ENCODE results near the gene CDC20B.
"Not testable (repeated sequence)": the region's sequence is repeated elsewhere in the genome, so short reads cannot be mapped to it uniquely, and the experiment has no call there.

The CDC20B gene

GRCh38 chr5:55096861-55097260 lies 76.1 kb downstream of the CDC20B start:
- H3K4me3 ChIP-seq (ENCODE audit: control insufficient read depth, low read depth, low read length), result no peak overlapping the region
- no peak for DNase-seq (ENCODE audit: low read depth)
- no peak for TF ChIP-seq CTCF (conservative IDR thresholded peaks at IDR 0.05; ENCODE audit: control insufficient read depth, insufficient read depth, low read depth, low read length)

- no peak for DNase-seq (ENCODE audit: low read depth)
- no peak overlapping the region for H3K4me3 ChIP-seq (ENCODE audit: control insufficient read depth, low read depth, low read length)
- no peak for TF ChIP-seq CTCF (conservative IDR thresholded peaks at IDR 0.05; ENCODE audit: control insufficient read depth, insufficient read depth, low read depth, low read length)
Measured at GRCh38 chr5:55096182-55096581, 76.8 kb downstream of the CDC20B start.

- not testable (repeated sequence) for DNase-seq (ENCODE audit: low read depth)
Measured at GRCh38 chr5:55091011-55091410, 82.0 kb downstream of the CDC20B start.

GRCh38 chr5:55089301-55089700 lies 83.7 kb downstream of the CDC20B start:
- not testable (repeated sequence) for H3K4me3 ChIP-seq (ENCODE audit: control insufficient read depth, low read depth, low read length); DNase-seq (ENCODE audit: low read depth)

More at GRCh38 chr5:55091011-55091410, 82.0 kb downstream of the CDC20B start:
- H3K4me3 ChIP-seq (ENCODE audit: control insufficient read depth, low read depth, low read length), result not testable (repeated sequence)

GRCh38 chr5:55081541-55081940 lies 91.4 kb downstream of the CDC20B start:
- no peak overlapping the region for H3K4me3 ChIP-seq (ENCODE audit: control insufficient read depth, low read depth, low read length)
- DNase-seq (ENCODE audit: low read depth), result no peak
- no peak for TF ChIP-seq CTCF (conservative IDR thresholded peaks at IDR 0.05; ENCODE audit: control insufficient read depth, insufficient read depth, low read depth, low read length)

- TF ChIP-seq CTCF (conservative IDR thresholded peaks at IDR 0.05; ENCODE audit: control insufficient read depth, insufficient read depth, low read depth, low read length), result no peak
- no peak overlapping the region for H3K4me3 ChIP-seq (ENCODE audit: control insufficient read depth, low read depth, low read length)
- DNase-seq (ENCODE audit: low read depth), result no peak
Measured at GRCh38 chr5:55073211-55073610, 99.8 kb downstream of the CDC20B start.

GRCh38 chr5:55072666-55073065 lies 100.3 kb downstream of the CDC20B start:
- no peak for TF ChIP-seq CTCF (conservative IDR thresholded peaks at IDR 0.05; ENCODE audit: control insufficient read depth, insufficient read depth, low read depth, low read length)
- no peak for DNase-seq (ENCODE audit: low read depth)
- no peak overlapping the region for H3K4me3 ChIP-seq (ENCODE audit: control insufficient read depth, low read depth, low read length)

DNA sequence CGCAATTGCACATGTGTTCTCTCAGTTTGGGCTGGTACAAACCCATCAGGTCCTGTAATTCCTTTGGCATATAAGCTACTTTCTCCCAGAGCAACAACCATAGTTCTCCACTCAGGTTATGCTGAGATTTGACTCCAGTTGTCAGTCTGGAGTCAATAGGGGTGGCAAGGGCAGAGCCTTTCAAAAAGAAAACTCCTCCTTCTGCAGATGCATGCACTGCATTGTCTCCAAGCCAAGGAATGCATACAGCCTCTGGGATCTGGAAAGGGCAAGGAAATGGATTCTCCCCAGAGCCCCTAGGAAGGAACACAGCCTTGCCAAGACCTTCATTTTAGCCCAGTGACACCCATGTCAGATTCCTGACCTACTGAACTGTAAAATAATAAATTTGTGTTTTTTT lies 101.6 kb downstream of the CDC20B start:
- DNase-seq (ENCODE audit: low read depth), result no peak
- TF ChIP-seq CTCF (conservative IDR thresholded peaks at IDR 0.05; ENCODE audit: control insufficient read depth, insufficient read depth, low read depth, low read length), result no peak
- H3K4me3 ChIP-seq (ENCODE audit: control insufficient read depth, low read depth, low read length), result no peak overlapping the region
